GM23338 (cell line): Measurements from ENCODE around the gene MIER2. TPM values are rescaled to one million over a fixed set of nuclear protein-coding genes. Genes with fewer than 3 reads are reported as not detected.

Experiments
- ATAC-seq: fragments of 200-7000 bp; cut with Tn5 transposase; 3 replicates; pipeline ENCODE4 v1.9.1; 2020
- DNase-seq: peaks from one replicate; pipeline ENCODE4 v3.0.0-alpha.2; 2015; ENCODE audit warnings: low spot score
- H2AFZ ChIP-seq: fragments of 200-600 bp; sonication (generic); 2 replicates; pipeline ENCODE4 v1.8.0; 2016; ENCODE audit warnings: antibody characterized with exemption, mild to moderate bottlenecking, moderate library complexity
- H3F3A ChIP-seq: fragments of 200-600 bp; sonication (generic); replicated peaks from 2 replicates; pipeline ENCODE4 v1.8.0; 2017; ENCODE audit warnings: antibody characterized with exemption, mixed run types, low read depth
- H3K27ac ChIP-seq: fragments of 200-600 bp; sonication (generic); 2 replicates; pipeline ENCODE4 v1.6.1; 2016; ENCODE audit warnings: low read depth
- H3K27me3 ChIP-seq: fragments of 200-600 bp; sonication (generic); 2 replicates; pipeline ENCODE4 v1.8.0; 2016; ENCODE audit warnings: mild to moderate bottlenecking, mixed run types, moderate library complexity; ENCODE audit not compliant: insufficient read depth
- H3K36me3 ChIP-seq: fragments of 200-600 bp; sonication (generic); 2 replicates; pipeline ENCODE4 v1.8.0; 2016; ENCODE audit warnings: mild to moderate bottlenecking; ENCODE audit not compliant: insufficient read depth
- H3K4me1 ChIP-seq: fragments of 200-600 bp; sonication (generic); 2 replicates; pipeline ENCODE4 v1.8.0; 2016; ENCODE audit warnings: mild to moderate bottlenecking, moderate library complexity; ENCODE audit not compliant: insufficient read depth
- H3K4me2 ChIP-seq: fragments of 200-600 bp; sonication (generic); 2 replicates; pipeline ENCODE4 v1.7.1; 2017; ENCODE audit warnings: mixed run types
- H3K4me3 ChIP-seq: fragments of 200-600 bp; sonication (generic); 2 replicates; pipeline ENCODE4 v1.6.1; 2016; ENCODE audit warnings: mixed run types
- H3K79me2 ChIP-seq: fragments of 200-600 bp; sonication (generic); replicated peaks from 2 replicates; pipeline ENCODE4 v1.8.0; 2017; ENCODE audit warnings: mild to moderate bottlenecking; ENCODE audit not compliant: insufficient read depth
- H3K9me2 ChIP-seq: fragments of 200-600 bp; sonication (generic); 2 replicates; pipeline ENCODE4 v1.8.0; 2017; ENCODE audit not compliant: insufficient read depth
- H4K20me1 ChIP-seq: fragments of 200-600 bp; sonication (generic); replicated peaks from 2 replicates; pipeline ENCODE4 v1.8.0; 2017; ENCODE audit warnings: mild to moderate bottlenecking; ENCODE audit not compliant: insufficient read depth
- H3K27ac Mint-ChIP-seq: 2 replicates; pipeline ENCODE4 v1.8.0; 2020; ENCODE audit warnings: inconsistent platforms, mild to moderate bottlenecking, moderate library complexity, mixed read lengths
- H3K27me3 Mint-ChIP-seq: 3 replicates; pipeline ENCODE4 v1.8.0; 2022; ENCODE audit warnings: low read depth, mild to moderate bottlenecking, moderate library complexity, mixed read lengths, inconsistent platforms; ENCODE audit not compliant: insufficient read depth, poor library complexity
- H3K36me3 Mint-ChIP-seq: 3 replicates; pipeline ENCODE4 v1.8.0; 2021; ENCODE audit warnings: low read depth, mild to moderate bottlenecking, inconsistent platforms, moderate library complexity, mixed read lengths
- H3K4me1 Mint-ChIP-seq: 3 replicates; pipeline ENCODE4 v1.8.0; 2020; ENCODE audit warnings: mild to moderate bottlenecking, inconsistent platforms, mixed read lengths
- H3K4me3 Mint-ChIP-seq: 3 replicates; pipeline ENCODE4 v1.8.0; 2021; ENCODE audit warnings: moderate library complexity, mild to moderate bottlenecking, inconsistent platforms, mixed read lengths
- H3K9me3 Mint-ChIP-seq: 3 replicates; pipeline ENCODE4 v1.8.0; 2020; ENCODE audit warnings: moderate library complexity, mild to moderate bottlenecking, inconsistent platforms, mixed read lengths
- CREB1 ChIP-seq: fragments of 250-450 bp; sonication (Bioruptor Pico); IDR thresholded peaks from 2 replicates; pipeline ENCODE4 v1.5.0; 2020; ENCODE audit warnings: low read depth, mild to moderate bottlenecking, moderate library complexity
- CTCF ChIP-seq, 2 experiments: fragments of 200-600 bp in 1 of 2; sonication (generic) in 1 of 2; conservative IDR thresholded peaks; 2 replicates each; pipeline versions ENCODE4 v1.5.1 to v1.6.1; 2016 to 2017; ENCODE audit warnings: antibody characterized with exemption in 2 of 2, low read depth in 2 of 2, mild to moderate bottlenecking in 2 of 2, moderate library complexity in 1 of 2
- ETS1 ChIP-seq: IDR thresholded peaks from 2 replicates; pipeline ENCODE4 v1.6.1; 2016; ENCODE audit warnings: antibody characterized with exemption
- EZH2 ChIP-seq: fragments of 200-600 bp; sonication (generic); IDR thresholded peaks from one replicate; pipeline ENCODE4 v1.8.0; 2017; ENCODE audit warnings: antibody characterized with exemption, mild to moderate bottlenecking, low read depth; ENCODE audit not compliant: unreplicated experiment
- EZH2phosphoT487 ChIP-seq: fragments of 200-600 bp; sonication (generic); IDR thresholded peaks from one replicate; pipeline ENCODE4 v1.8.1; 2018; ENCODE audit warnings: antibody characterized with exemption; ENCODE audit not compliant: unreplicated experiment
- JUNB ChIP-seq: IDR thresholded peaks from one replicate; pipeline ENCODE4 v1.6.1; 2016; ENCODE audit warnings: antibody characterized with exemption; ENCODE audit not compliant: unreplicated experiment
- NANOG ChIP-seq: IDR thresholded peaks from 2 replicates; pipeline ENCODE4 v1.6.1; 2016; ENCODE audit warnings: antibody characterized with exemption, borderline replicate concordance
- POLR2AphosphoS5 ChIP-seq: IDR thresholded peaks from 2 replicates; pipeline ENCODE4 v1.6.1; 2016; ENCODE audit warnings: antibody characterized with exemption, low read depth
- REST ChIP-seq: IDR thresholded peaks from one replicate; pipeline ENCODE4 v1.6.1; 2018; ENCODE audit warnings: antibody characterized with exemption; ENCODE audit not compliant: unreplicated experiment
- STAT1 ChIP-seq: IDR thresholded peaks from one replicate; pipeline ENCODE4 v1.6.1; 2016; ENCODE audit warnings: antibody characterized with exemption; ENCODE audit not compliant: unreplicated experiment
- ZNF114 ChIP-seq: fragments of 250-450 bp; sonication (Bioruptor Pico); IDR thresholded peaks from 2 replicates; pipeline ENCODE4 v1.5.0; 2020; ENCODE audit warnings: mild to moderate bottlenecking, moderate library complexity
- ZNF331 ChIP-seq: fragments of 250-450 bp; sonication (Bioruptor Pico); IDR thresholded peaks from 2 replicates; pipeline ENCODE4 v1.5.0; 2020; ENCODE audit warnings: low read depth, mild to moderate bottlenecking, moderate library complexity
- ZNF462 ChIP-seq: fragments of 250-450 bp; sonication (Bioruptor Pico); IDR thresholded peaks from 2 replicates; pipeline ENCODE4 v1.5.0; 2020; ENCODE audit warnings: mild to moderate bottlenecking, moderate library complexity
- polyA plus RNA-seq: library from polyadenylated mRNA; unstranded; fragments of >200 nt; fragmentation: Nextera tagmentation; extraction: Ambion mirVana; gene quantifications from 2 replicates; pipeline ENCODE4 v1.2.1, GENCODE V29; 2016
- total RNA-seq: library from RNA; depleted of rRNA; stranded (reverse); fragments of >200 nt; shearing (Covaris generic); gene quantifications from 2 replicates; pipeline ENCODE4 v1.2.3, GENCODE V29; 2014

The MIER2 gene
- total and polyA plus RNA-seq, 2 experiments from 2014 or later: 30.2 to 37.9 TPM

GRCh38 chr19:379796-380195 lies 35.2 kb upstream of the MIER2 start:
- TF ChIP-seq ZNF331 (no peak), STAT1 (no peak), ETS1 (no peak), REST (no peak), CTCF (conservative IDR thresholded peaks at IDR 0.05; ENCODE audit: low read depth in 2 of 2) (no peak), JUNB (no peak), NANOG (no peak), ZNF114 (CRISPR knock-in tag) (no peak), POLR2AphosphoS5 (no peak), CREB1 (CRISPR knock-in tag) (no peak), EZH2phosphoT487 (no peak), ZNF462 (CRISPR knock-in tag) (no peak), EZH2 (no peak)
- H3K9me2 ChIP-seq: no peaks in the 10 kb centered on the region
- H3K27ac ChIP-seq: no peak overlapping the region
- no peak overlapping the region for H3K27ac Mint-ChIP-seq
- H3K27me3 Mint-ChIP-seq: peaks cover 18% of the 10 kb centered on the region
- H3K27me3 ChIP-seq: no peaks in the 10 kb centered on the region
- H3F3A ChIP-seq: no peaks in the 10 kb centered on the region
- H4K20me1 ChIP-seq: no peaks in the 10 kb centered on the region
- no peaks in the 10 kb centered on the region for H3K36me3 ChIP-seq
- peaks cover 28% of the 10 kb centered on the region for H3K9me3 Mint-ChIP-seq
- H3K4me1 ChIP-seq: 0 out of 2 replicates have a peak, but pooled peaks cover 4% of the 10 kb centered on the region
- ATAC-seq (no peak), DNase-seq (no peak)
- H3K36me3 Mint-ChIP-seq: peaks cover 3% of the 10 kb centered on the region; the same call in 2 of the 3 replicates
- H3K4me3 Mint-ChIP-seq: no peak overlapping the region
- H3K4me1 Mint-ChIP-seq: peaks cover 4% of the 10 kb centered on the region; the same call in 1 of the 3 replicates
- no peak overlapping the region for H3K4me2 ChIP-seq
- no peak overlapping the region for H2AFZ ChIP-seq
- H3K79me2 ChIP-seq: no peaks in the 10 kb centered on the region
- no peak overlapping the region for H3K4me3 ChIP-seq
